ENCODE data around the gene PSMD4.
"Not testable (repeated sequence)": the region's sequence is repeated elsewhere in the genome, so short reads cannot be mapped to it uniquely, and the experiment has no call there.

Gene PSMD4

GRCh38 chr1:151254217-151255213, at the start of gene PSMD4:
Gene PSMD4 (plus strand): TSS chr1:151254734. CDS start chr1:151254783, 49 bp downstream.
- peak; percentile 92 for DNase-seq (ENCODE audit: low read depth, low spot score)

GRCh38 chr1:151205381-151205965, 49.1 kb upstream of the PSMD4 start:
- DNase-seq (ENCODE audit: low read depth, low spot score), result not testable (repeated sequence)

- no peak for DNase-seq (ENCODE audit: low read depth, low spot score)
These were observed 43.7 kb upstream of the PSMD4 start for GRCh38 chr1:151210830-151211229.

- no peak for DNase-seq (ENCODE audit: low read depth, low spot score)
These were observed 42.4 kb upstream of the PSMD4 start for GRCh38 chr1:151211972-151212705.

GRCh38 chr1:151213560-151213959, 41.0 kb upstream of the PSMD4 start:
- no peak for DNase-seq (ENCODE audit: low read depth, low spot score)

GRCh38 chr1:151221616-151222015, 32.9 kb upstream of the PSMD4 start:
- DNase-seq (ENCODE audit: low read depth, low spot score), result no peak

GRCh38 chr1:151222130-151222529, 32.4 kb upstream of the PSMD4 start:
- no peak for DNase-seq (ENCODE audit: low read depth, low spot score)

GRCh38 chr1:151235235-151235634, 19.3 kb upstream of the PSMD4 start:
- DNase-seq (ENCODE audit: low read depth, low spot score), result no peak

- DNase-seq (ENCODE audit: low read depth, low spot score), result no peak
These were observed 16.7 kb upstream of the PSMD4 start for GRCh38 chr1:151237678-151238466.

GRCh38 chr1:151238467-151238739, 16.1 kb upstream of the PSMD4 start:
- DNase-seq (ENCODE audit: low read depth, low spot score), result peak; percentile 24

GRCh38 chr1:151242442-151242841, 12.1 kb upstream of the PSMD4 start:
- DNase-seq (ENCODE audit: low read depth, low spot score), result no peak

- DNase-seq (ENCODE audit: low read depth, low spot score), result no peak
These were observed 10.8 kb upstream of the PSMD4 start for GRCh38 chr1:151243683-151244216.

GRCh38 chr1:151246786-151247185, 7.7 kb upstream of the PSMD4 start:
- DNase-seq (ENCODE audit: low read depth, low spot score), result no peak

GRCh38 chr1:151251656-151252470, 2.7 kb upstream of the PSMD4 start:
- peak; percentile 47 for DNase-seq (ENCODE audit: low read depth, low spot score)

GRCh38 chr1:151255381-151255780, 847 bp downstream of the PSMD4 start:
- no peak for DNase-seq (ENCODE audit: low read depth, low spot score)

GRCh38 chr1:151259351-151259750, 4.8 kb downstream of the PSMD4 start:
- DNase-seq (ENCODE audit: low read depth, low spot score), result no peak

GRCh38 chr1:151265446-151266236, 11.1 kb downstream of the PSMD4 start:
- DNase-seq (ENCODE audit: low read depth, low spot score), result no peak

GRCh38 chr1:151266315-151266714, 11.8 kb downstream of the PSMD4 start:
- DNase-seq (ENCODE audit: low read depth, low spot score), result no peak

- no peak for DNase-seq (ENCODE audit: low read depth, low spot score)
These were observed 12.3 kb downstream of the PSMD4 start for GRCh38 chr1:151266821-151267220.

GRCh38 chr1:151267760-151268159, 13.2 kb downstream of the PSMD4 start:
- DNase-seq (ENCODE audit: low read depth, low spot score), result no peak
